Activated CD8-positive, alpha-beta memory T cell treated with anti-CD3 and anti-CD28 coated beads for 4 hours (primary cell): ENCODE data around the gene CCNF.

Experiments
- DNase-seq, 2 donors: peaks; one replicate each; pipeline ENCODE4 v3.0.0-alpha.2; 2020; ENCODE audit warnings: low read depth in 2 of 2

CCNF gene

DNA sequence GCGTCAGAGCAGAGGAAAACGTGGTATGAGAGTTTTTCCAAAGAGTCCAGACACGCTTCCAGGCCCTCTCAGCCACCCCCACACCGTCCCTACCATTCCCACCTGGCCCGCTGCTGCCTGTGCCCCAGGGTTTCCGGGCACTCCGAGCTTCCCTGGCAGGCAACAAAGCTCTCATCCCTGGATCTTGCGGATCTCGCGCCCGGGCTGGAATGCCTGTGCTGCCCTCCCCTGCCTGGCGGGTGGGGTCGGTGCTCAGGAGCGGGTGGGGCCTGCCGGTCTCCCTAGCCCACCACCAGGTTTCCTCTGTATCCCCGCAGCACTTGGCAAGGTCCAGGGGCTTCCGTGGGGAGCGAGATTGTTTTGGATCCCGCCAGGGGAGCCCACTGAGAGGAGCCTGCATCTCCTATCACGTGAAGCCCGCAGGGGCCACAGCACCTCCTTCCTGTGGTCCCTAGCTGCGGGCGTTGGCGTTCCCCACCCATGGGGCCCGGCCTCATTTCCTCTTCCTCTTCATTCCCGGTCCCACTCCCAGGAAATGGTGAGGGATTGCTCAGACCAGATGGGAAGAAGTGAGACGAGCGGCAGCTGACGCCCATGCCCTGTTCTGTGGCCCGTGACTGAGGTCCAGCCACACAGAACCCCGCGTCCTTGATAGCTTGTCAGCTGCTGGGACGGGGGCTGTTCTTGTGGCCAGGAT lies 56.7 kb downstream of the CCNF start:
- no peak for DNase-seq

DNA sequence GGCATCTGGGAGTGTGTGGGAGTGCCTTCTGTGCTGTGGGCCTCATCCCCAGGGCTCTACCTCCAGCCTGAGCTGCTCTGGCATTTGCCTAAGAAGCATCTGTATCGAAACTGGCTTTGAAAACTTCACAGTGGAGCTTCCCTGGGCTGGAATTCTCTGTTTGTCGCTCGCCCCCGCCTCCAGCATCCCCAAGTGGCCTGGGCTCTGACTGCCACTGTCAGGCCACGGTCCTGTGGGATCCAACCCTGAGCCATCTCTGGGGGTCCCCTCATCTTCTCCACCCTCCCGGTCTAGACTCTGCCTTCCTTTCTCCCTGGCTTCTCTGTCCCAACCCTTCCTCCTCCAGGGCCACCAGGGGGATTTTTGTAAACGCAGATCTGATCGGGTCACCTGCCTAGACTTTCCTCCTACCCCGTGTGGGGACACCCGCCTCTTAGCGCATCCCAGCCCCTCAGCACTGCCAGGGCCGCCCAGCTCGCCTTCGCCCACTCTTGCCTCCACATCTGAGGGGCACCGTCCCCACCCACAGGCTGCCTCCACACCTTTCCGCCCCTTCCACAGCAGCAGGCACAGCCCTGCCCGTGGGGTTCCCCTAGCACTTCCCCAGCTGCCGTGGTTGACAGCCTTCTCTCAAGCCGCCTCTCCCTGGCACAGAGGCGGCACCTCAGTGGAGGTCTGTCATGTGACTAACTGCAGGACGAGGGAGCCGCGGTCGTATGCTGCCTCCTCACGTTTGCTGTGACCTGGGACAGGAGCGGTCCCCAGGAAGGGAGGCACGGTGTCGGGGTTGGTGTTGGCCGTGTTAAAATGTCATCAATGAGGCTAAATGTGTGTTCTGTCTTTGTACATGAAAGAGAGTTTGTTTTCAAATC lies 57.6 kb downstream of the CCNF start:
- peak; percentile 60 to 75 for DNase-seq

DNA sequence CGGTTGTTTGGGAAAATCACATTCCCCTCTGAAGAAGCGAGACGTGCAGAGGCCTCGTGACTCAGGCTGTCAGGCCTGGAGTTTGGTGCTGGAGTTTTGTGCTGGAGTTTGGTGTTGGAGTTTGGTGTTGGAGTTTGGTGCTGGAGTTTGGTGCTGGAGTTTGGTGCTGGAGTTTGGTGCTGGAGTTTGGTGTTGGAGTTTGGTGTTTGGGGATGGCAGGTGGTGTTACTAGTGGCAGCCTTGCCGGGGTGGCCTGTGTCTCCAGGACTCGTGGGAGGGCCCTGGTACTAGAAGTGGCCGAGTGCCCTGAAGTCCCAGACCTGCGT lies 58.2 kb downstream of the CCNF start:
- DNase-seq, result no peak

DNA sequence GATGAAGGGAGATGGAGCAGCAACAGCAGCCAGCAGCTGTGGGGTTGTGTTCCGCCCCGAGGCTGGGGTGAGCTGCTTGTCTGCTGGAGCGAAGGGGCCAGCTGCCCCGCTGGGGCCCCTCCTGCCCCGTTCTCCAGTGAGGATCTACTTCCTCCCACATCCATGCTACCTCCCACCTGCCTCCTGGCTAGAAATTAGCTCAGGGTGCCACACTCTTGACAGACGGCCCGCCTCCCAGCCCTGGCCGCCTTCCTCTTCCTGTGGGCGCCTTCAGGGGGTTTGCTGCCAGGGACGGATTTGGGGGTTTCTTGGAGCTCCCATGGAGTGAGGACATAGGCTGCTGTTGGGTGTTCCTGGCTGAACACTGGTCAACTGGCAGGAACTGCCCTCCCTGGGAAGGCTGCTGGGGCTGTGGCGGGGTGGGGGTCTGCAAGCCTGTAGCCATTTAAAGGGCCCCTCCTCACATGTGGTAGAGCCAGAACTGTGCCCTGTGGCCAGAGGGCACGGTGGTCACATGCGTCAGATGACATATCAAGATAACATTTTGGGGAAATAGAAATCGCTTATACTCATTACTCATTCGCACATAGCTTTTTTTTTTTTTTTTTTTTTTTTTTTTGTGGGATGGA lies 58.8 kb downstream of the CCNF start:
- DNase-seq, result no peak

DNA sequence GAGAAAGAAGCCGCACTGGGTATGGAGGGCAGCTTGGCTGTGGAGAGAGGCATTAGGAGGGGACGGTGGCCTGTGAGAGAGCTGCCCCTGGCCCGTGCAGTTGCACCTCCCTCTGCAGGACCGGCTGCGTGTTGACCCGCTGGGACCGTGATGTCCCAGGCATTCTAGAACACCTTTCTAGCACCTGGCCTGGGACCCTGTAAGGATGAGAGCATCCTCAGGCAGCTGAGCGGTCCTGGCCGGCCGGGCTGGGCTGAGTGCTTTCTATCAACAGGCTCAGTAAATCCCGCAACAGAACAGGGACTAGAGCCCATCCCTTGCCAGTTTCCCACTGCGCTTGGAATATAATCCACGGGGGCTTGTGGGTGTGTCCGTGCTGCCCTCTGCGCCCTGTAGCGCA lies 60.3 kb downstream of the CCNF start:
- DNase-seq, result no peak

DNA sequence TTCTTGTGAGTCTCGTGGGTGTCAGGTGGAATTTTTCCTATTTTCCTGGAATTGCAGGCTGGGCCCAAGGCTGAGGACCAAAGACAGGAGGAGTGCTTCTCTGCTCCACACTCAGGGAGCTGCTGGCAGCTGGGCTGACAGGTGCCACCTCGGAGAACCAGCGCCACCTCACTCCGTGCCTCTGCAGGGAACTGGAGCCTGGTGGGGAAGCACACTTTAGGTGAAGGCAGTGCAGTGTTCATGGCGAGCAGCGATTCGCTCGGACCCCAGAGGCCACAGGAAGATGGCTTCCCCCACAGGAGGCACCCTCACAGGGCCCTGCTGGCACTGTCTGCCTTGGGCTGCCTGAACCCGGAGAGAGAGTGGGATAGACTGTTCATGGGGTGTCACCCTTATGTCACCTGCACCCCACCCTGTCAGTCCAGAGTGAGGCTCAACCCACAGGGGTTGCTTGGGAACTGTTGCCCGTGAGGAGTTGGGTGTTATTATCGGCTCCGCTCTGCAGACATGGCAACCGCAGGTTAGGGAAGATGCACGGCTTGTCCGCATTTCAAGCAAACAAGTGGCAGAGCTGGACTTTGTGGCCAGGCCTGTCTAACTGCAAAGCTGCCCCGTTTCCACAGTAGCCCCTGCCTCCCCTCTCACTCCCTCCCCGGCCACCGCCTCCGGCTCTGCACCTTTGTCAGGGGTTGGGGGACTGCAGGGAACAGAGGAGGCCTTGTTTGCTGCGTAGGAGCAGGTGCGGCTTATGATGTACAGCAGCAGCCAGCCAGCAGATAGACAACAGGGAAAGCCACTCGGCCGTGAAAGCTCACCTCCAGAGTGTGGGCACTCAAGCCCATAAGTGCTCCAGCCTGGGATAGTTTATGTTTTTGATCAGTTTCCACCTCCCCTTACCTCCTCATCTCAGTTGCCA lies 61.2 kb downstream of the CCNF start:
- DNase-seq, result no peak

DNA sequence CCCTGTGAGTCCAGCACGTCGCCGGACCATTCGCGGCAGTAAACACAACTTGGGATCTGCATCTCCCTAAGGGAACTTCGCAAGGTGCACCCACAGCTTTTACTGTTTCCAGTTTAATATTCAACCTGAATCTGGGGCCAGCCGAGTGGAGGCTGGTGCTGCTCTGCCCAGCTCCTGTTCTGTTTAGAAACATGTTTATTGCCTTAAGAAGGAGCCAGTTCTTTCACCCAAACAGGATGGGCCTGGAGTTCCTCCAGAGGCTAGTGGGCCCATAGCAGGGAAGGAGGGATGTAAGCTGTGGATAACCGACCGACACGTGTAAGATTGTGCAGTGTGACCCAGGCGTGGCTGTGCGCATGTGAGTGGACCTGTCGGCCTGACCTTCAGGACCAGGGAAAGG lies 63.0 kb downstream of the CCNF start:
- DNase-seq, result no peak

DNA sequence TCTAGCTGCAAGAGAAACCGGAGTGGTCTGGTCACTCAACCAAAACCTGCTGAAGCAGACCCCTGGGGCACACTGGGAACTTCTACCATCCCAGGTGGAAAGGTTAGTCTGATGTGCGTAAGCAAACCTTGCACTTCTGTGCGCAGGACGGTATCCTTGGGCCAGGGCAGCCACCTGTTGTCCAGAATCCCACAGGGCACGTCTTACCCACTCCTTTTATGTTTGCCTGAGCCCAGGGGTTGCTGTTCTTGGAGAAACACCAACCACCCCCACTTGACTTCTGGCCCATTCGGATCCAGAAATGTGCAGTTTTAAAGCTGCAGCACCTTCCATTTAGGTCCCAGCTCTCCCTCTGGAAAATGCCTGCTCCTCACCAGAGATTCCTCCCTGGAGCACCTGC lies 64.4 kb downstream of the CCNF start:
- DNase-seq, result no peak

DNA sequence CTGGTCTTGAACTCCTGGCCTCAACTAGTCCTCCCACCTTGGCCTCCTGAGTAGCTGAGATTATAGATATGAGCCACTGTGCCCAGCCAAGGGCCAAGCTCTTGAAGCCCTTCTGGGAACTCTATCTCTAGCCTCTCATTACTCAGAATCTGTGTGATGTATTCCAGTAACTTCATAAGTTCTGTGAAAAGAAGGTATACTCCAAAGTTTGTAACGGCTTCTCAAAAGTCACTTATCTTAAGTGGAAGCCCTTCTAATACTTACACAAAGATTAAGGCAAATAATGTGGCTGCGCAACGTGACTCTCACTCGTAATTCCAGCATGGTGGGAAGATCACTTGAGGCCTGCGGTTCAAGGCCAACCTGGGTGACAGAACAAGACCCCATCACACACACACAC lies 65.4 kb downstream of the CCNF start:
- DNase-seq, result no peak

DNA sequence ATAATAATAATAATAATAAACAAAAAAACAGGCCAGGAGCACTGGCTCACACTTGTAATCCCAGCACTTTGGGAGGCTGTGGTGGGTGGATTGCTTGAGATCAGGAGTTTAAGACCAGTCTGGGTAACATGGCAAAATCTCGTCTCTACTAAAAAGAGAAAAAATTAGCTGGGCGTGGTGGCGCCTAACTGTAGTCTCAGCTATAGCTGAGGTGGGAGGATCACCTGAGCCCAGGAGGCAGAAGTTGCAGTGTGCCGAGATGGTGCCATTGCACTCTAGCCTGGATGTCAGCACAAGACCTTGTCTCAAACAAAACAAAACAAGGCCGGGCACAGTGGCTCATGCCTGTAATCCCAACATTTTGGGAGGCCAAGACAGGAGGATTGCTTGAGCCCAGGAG lies 65.8 kb downstream of the CCNF start:
- DNase-seq, result no peak

DNA sequence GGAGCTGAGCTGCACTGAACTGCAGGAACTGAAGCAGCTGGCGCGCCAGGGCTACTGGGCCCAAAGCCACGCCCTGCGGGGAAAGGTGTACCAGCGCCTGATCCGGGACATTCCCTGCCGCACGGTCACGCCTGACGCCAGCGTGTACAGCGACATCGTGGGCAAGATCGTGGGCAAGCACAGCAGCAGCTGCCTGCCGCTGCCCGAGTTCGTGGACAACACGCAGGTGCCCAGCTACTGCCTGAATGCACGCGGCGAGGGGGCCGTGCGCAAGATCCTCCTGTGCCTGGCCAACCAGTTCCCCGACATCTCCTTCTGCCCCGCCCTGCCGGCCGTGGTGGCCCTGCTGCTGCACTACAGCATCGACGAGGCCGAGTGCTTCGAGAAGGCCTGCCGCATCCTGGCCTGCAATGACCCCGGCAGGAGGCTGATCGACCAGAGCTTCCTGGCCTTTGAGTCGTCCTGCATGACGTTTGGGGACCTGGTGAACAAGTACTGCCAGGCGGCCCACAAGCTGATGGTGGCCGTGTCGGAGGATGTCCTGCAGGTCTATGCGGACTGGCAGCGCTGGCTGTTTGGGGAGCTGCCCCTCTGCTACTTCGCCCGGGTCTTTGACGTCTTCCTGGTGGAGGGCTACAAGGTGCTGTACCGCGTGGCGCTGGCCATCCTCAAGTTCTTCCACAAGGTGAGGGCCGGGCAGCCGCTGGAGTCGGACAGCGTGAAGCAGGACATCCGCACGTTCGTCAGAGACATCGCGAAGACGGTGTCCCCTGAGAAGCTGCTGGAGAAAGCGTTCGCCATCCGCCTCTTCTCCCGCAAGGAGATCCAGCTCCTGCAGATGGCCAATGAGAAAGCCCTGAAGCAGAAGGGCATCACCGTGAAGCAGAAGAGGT lies 67.2 kb downstream of the CCNF start:
- DNase-seq, result no peak

DNA sequence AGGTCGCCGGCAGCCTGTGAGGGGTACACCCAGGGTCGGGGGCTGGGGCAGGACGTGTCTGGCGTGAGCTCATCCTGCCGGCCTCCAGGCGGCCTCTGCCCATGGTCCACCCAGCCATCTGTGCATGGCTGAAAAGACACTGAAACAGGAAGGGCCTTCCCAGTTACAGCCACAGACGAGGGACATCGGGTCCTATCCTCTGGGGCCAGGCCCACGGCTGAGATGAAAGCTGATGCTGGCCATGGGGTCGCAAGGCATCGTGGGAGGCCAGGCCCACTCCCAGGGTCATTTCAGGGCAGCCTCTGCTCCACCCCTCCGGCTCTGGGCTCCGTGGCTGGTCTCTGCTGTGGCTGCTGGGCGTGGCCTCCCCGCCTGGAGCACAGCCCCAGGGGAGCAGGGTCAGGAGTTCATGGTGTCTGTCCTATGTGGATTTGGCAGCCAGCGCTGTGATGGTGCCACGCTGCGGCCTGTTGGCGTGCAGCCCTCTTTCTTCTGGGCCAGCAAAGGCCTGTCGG lies 67.9 kb downstream of the CCNF start:
- DNase-seq, result no peak

DNA sequence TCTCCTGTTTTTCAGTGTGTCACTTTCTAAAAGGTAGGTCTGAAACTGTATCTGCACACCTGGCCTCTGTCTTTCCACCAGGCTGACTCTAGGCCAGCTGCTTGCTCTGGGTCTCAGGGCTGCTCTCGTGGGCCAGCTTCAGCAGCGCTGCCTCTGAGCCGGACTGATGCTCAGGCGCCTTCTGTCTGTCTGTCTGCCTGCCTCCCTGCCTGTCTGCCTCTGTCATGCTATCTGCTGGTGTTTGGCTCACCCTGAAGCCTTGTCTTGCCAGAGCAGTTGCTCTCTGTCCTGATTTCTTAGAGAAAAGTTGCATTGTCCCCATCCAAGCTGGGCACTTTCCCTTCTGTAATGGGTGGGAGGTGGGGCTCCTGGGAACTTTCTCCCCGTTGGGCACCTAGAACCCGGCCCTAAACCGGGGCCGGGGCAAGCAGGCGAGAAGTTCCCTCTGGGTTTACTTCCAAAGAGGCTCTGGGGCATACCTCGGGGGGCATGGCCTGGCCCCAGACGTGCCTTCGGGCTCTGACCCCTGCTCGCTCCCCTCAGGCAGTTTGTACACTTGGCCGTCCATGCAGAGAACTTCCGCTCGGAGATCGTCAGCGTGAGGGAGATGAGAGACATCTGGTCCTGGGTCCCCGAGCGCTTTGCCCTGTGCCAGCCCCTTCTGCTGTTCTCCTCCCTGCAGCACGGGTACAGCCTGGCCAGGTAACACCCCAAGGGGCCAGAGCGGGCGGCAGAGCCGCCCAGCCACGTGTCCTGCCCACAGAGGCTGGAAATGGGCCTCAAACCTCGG lies 68.6 kb downstream of the CCNF start:
- no peak for DNase-seq

DNA sequence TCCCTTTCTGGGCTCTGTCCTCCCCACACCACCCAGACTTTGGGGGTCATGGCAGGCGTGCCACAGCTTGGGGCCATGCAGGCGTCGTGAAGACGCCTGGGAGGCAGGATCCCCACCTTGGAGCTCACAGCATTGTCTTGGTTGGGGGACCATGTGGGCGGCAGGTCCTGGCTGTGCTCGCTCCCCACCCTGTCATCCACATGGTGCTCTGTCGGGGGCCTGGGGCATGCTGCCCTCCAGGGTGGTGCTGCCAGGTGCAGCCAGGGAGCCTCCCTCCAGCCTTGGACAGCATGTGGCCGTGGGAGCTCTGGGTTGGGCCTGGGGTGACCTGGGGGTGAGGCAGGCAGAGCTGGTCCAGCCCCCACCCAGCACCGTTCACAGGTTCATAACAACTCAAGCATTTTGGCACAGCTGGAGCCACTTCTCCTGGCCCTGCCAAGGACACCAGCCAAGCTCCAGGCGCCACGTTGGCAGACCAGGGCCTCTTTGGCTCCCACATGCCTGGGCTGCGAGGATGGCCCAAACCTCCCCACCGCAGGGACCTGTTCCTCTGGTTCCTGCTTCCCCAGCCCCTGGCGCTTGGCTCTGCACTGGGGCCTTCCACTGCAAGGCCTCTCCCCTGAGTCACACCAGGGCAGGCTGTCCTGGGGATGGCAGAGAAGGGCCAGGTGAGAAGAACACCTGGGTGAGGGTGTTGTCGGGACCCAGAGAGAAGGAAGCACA lies 69.4 kb downstream of the CCNF start:
- DNase-seq, result no peak

DNA sequence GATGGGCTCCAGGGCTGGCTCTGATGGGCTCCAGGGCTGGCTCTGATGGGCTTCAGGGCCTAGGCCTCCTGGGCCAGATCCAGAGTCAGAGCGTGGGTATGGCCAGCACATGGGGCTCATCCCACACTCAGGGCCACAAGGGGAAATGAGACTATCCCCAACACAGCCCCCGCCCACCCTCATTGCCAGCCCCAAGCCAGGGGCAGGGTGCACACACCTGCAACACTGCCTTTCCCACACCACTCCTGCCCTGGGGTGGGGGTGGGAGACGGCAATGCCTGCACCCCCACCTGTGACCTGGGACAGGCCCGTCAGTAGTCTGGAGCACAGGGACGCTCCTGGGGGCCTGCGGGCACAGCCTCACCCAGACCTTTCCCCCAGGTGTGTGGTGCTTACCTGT lies 70.2 kb downstream of the CCNF start:
- DNase-seq, result no peak

DNA sequence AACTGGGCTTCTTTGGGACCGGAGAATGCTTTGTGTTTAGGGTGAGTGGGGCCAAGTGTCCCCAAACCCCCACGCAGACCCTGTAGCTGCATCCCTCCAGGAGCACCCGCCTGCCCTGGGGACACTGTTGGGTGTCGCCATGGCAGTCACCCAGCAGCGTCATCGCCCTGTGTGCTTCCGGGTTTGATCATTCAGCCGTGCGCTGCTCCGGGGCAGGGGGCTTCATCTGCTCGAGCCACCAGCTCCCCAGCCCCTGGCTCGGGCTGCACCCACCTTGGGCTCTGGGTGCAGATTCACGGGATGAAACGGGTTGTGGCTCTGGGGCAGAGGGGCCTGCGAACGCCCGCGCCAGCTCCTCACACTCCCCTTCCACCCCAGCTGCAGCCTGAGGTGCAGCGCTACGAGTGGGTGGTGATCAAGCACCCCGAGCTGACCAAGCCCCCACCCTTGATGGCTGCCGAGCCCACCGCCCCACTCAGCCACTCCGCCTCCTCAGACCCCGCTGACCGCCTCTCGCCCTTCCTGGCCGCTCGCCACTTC lies 70.7 kb downstream of the CCNF start:
- DNase-seq, result no peak

DNA sequence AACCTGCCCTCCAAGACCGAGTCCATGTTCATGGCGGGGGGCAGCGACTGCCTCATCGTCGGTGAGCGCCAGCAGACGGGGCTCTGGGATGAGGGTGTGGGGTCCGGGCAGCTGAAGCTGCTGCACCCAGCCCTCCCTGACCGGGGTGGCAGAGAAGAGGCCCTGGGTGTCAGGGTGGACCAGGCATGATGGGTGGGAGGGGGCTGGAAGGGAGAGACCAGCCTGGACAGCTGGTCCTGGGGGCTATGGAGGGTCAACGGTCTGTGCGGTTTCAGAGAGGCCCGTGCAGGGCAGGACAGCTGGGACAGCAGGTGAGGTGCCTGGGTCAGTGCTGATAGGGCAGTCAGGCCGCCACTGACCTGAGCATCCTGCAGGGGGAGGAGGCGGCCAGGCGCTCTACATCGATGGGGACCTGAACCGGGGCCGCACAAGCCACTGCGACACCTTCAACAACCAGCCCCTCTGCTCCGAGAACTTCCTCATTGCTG lies 71.2 kb downstream of the CCNF start:
- DNase-seq, result no peak

DNA sequence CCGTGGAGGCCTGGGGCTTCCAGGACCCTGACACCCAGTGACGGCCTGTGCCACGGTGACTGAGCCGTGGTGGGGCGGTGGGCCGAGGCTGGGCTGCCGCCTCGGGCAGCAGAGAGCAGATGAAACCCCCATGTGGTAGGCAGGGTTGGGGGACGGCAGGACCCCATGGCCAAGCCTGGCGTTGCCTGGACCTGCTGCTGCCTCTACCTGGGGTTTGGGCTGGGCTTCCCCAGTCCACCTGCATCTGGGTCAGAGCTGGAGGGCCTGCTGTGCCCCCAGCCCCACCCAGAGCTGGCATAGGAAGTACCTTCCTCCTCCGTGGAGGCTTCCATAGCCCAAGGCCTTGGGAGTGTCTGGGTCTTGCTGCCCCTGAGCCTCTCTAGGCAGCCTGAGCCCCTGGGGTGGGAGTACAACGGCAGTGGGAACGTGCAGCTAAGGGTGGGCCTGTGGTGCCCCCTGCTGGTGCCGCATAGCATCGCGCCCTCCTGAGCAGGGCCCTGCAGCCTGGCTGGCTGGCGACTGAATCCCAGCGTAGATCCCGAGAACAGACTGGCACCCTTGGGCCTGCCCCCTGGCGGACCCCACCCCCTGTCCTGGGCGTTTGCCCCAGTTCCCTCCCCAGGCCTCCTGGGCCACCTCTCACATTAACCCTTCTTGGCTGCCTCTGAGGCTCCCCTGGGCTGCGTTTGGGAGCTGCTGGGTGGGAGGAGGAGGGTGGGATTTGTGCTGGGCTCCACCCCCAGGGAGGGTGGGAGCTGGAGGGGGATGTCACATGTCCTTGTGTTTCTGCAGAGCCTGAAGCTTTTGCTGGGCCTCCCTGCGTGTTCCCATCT lies 71.9 kb downstream of the CCNF start:
- DNase-seq, result peak; percentile 54 to 65
